Gastrocnemius medialis (tissue), 4 donors: ENCODE measurements around the gene ADAMTSL5.

Source experiments
- CTCF ChIP-seq, 5 experiments: fragments of 450-650 bp in 3 of 5; fragments of 200-600 bp in 2 of 5; sonication (generic) in 2 of 5; IDR thresholded peaks in 4 of 5; conservative IDR thresholded peaks in 1 of 5; 1 replicate in 4 of 5; 2 replicates in 1 of 5; pipeline ENCODE4 v1.5.1; 2016 to 2019; ENCODE audit warnings: antibody characterized with exemption in 5 of 5, mild to moderate bottlenecking in 3 of 5, moderate library complexity in 3 of 5
- POLR2A ChIP-seq, 2 donors: fragments of 450-650 bp; IDR thresholded peaks; one replicate each; pipeline ENCODE4 v1.6.1; 2017; ENCODE audit warnings: antibody characterized with exemption in 2 of 2, mild to moderate bottlenecking in 2 of 2, moderate library complexity in 2 of 2

- no peak for TF ChIP-seq CTCF (IDR thresholded peaks at IDR 0.05 in 4 of 5, conservative IDR thresholded peaks at IDR 0.05 in 1 of 5)
- no peak for TF ChIP-seq POLR2A (IDR thresholded peaks at IDR 0.05)
These were observed 41.2 kb downstream of the ADAMTSL5 start for GRCh38 chr19:1471515-1472160.
